ENCODE data around the gene WWOX. TPM values are rescaled to one million over a fixed set of nuclear protein-coding genes. Genes with fewer than 3 reads are reported as not detected.

Gene WWOX
- total and polyA plus RNA-seq, 2 donors (not counting 1 experiment from before 2014, with no cell fraction given): 10.5 to 42.3 TPM

DNA sequence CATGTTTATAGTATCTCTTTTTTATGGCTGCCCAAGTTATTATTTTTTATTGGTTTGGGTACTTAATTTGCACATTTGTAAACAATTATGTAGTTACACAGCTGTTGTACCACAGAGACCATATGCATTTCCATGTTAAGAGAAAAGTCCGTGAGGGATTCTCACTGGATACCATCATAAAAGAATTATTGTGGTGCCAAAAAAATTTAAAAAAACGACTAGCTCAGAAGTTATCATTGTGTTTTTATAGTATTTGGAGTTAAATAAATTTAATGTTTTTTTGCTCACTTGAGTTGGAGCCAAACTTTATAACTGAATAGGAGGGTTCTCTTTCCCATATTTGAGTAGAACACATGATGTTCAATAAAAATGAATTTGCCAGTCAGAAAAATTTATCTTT, 618.7 kb downstream of the WWOX start:
- H3K79me2 ChIP-seq (ENCODE audit: control insufficient read depth, insufficient read depth, low read length): no peaks in the 10 kb centered on the region
- Mint-ChIP-seq H3K4me3 (no peak overlapping the region), H3K9me3 (ENCODE audit: insufficient read depth) (no peaks in the 10 kb centered on the region), H3K4me1 (no peaks in the 10 kb centered on the region), H3K27me3 (no peaks in the 10 kb centered on the region), H3K27ac (no peak overlapping the region)
- ChIA-PET POLR2A (no interaction called here), CTCF (no interaction called here)
- H3K27me3 ChIP-seq (replicated peaks in 1 of 4; ENCODE audit: control extremely low read depth in 1 of 4, control insufficient read depth in 3 of 4, insufficient read depth in 4 of 4, low read length in 3 of 4): no peaks in the 10 kb centered on the region
- intact Hi-C loops (cut with micrococcal nuclease): no loop called here
- no peaks in the 10 kb centered on the region for H4K20me1 ChIP-seq (ENCODE audit: control insufficient read depth, insufficient read depth, low read length, poor library complexity, severe bottlenecking)
- H3K36me3 ChIP-seq (replicated peaks in 1 of 2; ENCODE audit: control extremely low read depth in 1 of 2, control insufficient read depth in 1 of 2, extremely low read depth in 1 of 2, insufficient read depth in 2 of 2, low read length in 1 of 2): no peaks in the 10 kb centered on the region
- WGBS (ENCODE audit: insufficient coverage): no CpG with 5 or more reads among the region's 2 CpGs
- DNase-seq (no peak), ATAC-seq (ENCODE audit: low read depth) (no peak)
- no peaks in the 10 kb centered on the region for H3K4me1 ChIP-seq (ENCODE audit: control insufficient read depth in 2 of 2, insufficient read depth in 2 of 2, low read length in 2 of 2)
- no peak overlapping the region for H3K27ac ChIP-seq (ENCODE audit: low read length in 2 of 2)
- TF ChIP-seq EZH2 (IDR thresholded peaks at IDR 0.05; ENCODE audit: borderline replicate concordance, insufficient read depth, low read depth, low read length, poor library complexity, severe bottlenecking): no peak
- TF ChIP-seq, protein P1, sequence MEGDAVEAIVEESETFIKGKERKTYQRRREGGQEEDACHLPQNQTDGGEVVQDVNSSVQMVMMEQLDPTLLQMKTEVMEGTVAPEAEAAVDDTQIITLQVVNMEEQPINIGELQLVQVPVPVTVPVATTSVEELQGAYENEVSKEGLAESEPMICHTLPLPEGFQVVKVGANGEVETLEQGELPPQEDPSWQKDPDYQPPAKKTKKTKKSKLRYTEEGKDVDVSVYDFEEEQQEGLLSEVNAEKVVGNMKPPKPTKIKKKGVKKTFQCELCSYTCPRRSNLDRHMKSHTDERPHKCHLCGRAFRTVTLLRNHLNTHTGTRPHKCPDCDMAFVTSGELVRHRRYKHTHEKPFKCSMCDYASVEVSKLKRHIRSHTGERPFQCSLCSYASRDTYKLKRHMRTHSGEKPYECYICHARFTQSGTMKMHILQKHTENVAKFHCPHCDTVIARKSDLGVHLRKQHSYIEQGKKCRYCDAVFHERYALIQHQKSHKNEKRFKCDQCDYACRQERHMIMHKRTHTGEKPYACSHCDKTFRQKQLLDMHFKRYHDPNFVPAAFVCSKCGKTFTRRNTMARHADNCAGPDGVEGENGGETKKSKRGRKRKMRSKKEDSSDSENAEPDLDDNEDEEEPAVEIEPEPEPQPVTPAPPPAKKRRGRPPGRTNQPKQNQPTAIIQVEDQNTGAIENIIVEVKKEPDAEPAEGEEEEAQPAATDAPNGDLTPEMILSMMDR (IDR thresholded peaks at IDR 0.05): no peak
- H3K9ac ChIP-seq (ENCODE audit: low read length): no peak overlapping the region
- no peaks in the 10 kb centered on the region for H3K9me3 ChIP-seq (ENCODE audit: control extremely low read depth in 1 of 3, control insufficient read depth in 2 of 3, insufficient read depth in 1 of 3, low read length in 2 of 3)
- H3K4me2 ChIP-seq (replicated peaks; ENCODE audit: low read depth, low read length, poor library complexity, severe bottlenecking): no peak overlapping the region
- H3K4me3 ChIP-seq (ENCODE audit: control extremely low read depth in 1 of 5, extremely low read depth in 1 of 5, insufficient read depth in 1 of 5, low read depth in 2 of 5, low read length in 4 of 5): no peak overlapping the region
- H2AFZ ChIP-seq (ENCODE audit: insufficient read depth, low read depth, low read length, poor library complexity, severe bottlenecking): no peak overlapping the region

DNA sequence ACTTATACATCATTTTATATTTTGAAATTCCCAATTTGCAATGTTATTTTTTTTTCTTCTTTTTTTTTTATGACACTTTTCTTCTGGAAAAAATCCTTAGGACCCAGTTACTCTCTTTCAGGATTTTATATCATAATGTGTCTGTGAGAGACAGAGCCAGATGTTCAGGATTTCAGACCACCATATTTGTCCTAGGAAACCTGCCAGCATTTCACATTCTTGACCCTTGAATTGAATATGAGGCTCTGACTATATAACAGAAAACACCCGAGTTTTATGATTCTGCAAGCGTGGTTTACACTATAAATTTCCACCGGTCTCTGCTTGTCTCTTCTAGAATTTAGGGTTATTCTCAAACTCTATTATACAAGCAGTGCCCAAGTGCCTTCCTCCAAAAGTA, 621.0 kb downstream of the WWOX start:
- H3K4me3 ChIP-seq (ENCODE audit: control extremely low read depth in 1 of 5, extremely low read depth in 1 of 5, insufficient read depth in 1 of 5, low read depth in 2 of 5, low read length in 4 of 5): no peak overlapping the region
- H3K27me3 ChIP-seq (replicated peaks in 1 of 4; ENCODE audit: control extremely low read depth in 1 of 4, control insufficient read depth in 3 of 4, insufficient read depth in 4 of 4, low read length in 3 of 4): no peaks in the 10 kb centered on the region
- no peak overlapping the region for H3K27ac ChIP-seq (ENCODE audit: low read length in 2 of 2)
- intact Hi-C loops (cut with micrococcal nuclease): no loop called here
- no peaks in the 10 kb centered on the region for H3K36me3 ChIP-seq (replicated peaks in 1 of 2; ENCODE audit: control extremely low read depth in 1 of 2, control insufficient read depth in 1 of 2, extremely low read depth in 1 of 2, insufficient read depth in 2 of 2, low read length in 1 of 2)
- Mint-ChIP-seq H3K27ac (no peak overlapping the region), H3K27me3 (no peaks in the 10 kb centered on the region), H3K4me3 (no peak overlapping the region), H3K4me1 (no peaks in the 10 kb centered on the region), H3K9me3 (ENCODE audit: insufficient read depth) (peaks cover under 1% of the 10 kb centered on the region)
- no peaks in the 10 kb centered on the region for H3K4me1 ChIP-seq (ENCODE audit: control insufficient read depth in 2 of 2, insufficient read depth in 2 of 2, low read length in 2 of 2)
- no peak overlapping the region for H3K9ac ChIP-seq (ENCODE audit: low read length)
- DNase-seq: no peak
- WGBS (ENCODE audit: insufficient coverage): no CpG with 5 or more reads among the region's 3 CpGs
- H3K4me2 ChIP-seq (replicated peaks; ENCODE audit: low read depth, low read length, poor library complexity, severe bottlenecking): no peak overlapping the region
- ATAC-seq (ENCODE audit: low read depth): no peak
- CTCF ChIA-PET: no interaction called here
- no peaks in the 10 kb centered on the region for H3K9me3 ChIP-seq (ENCODE audit: control extremely low read depth in 1 of 3, control insufficient read depth in 2 of 3, insufficient read depth in 1 of 3, low read length in 2 of 3)
- H4K20me1 ChIP-seq (ENCODE audit: control insufficient read depth, insufficient read depth, low read length, poor library complexity, severe bottlenecking): no peaks in the 10 kb centered on the region
- POLR2A ChIA-PET: no interaction called here
- no peaks in the 10 kb centered on the region for H3K79me2 ChIP-seq (ENCODE audit: control insufficient read depth, insufficient read depth, low read length)
- TF ChIP-seq, protein P1 (IDR thresholded peaks at IDR 0.05): no peak
- no peak for TF ChIP-seq EZH2 (IDR thresholded peaks at IDR 0.05; ENCODE audit: borderline replicate concordance, insufficient read depth, low read depth, low read length, poor library complexity, severe bottlenecking)
- no peak overlapping the region for H2AFZ ChIP-seq (ENCODE audit: insufficient read depth, low read depth, low read length, poor library complexity, severe bottlenecking)
